Left lobe of liver (tissue), 2 donors: ENCODE results near the gene RTN4R. TPM values are rescaled to one million over a fixed set of nuclear protein-coding genes. Genes with fewer than 3 reads are reported as not detected.
"Not testable (repeated sequence)": the region's sequence is repeated elsewhere in the genome, so short reads cannot be mapped to it uniquely, and the experiment has no call there.

Source experiments
- ATAC-seq: fragments of 200-7000 bp; cut with Tn5 transposase; one replicate; pipeline ENCODE4 v1.9.1; 2020; ENCODE audit warnings: mild to moderate bottlenecking, moderate library complexity
- DNase-seq: peaks from one replicate; pipeline ENCODE4 v3.0.0-alpha.2; 2020; ENCODE audit warnings: low spot score
- total RNA-seq: library from RNA; stranded (reverse); gene quantifications from one replicate; pipeline ENCODE4 v1.2.1, GENCODE V29; 2021
- donor health status: DM: no; HTN: no; CAD: no; lungs with moderate emphysema.
- donor health status: DM: no; HTN: yes; CAD: no.

RTN4R gene
- total RNA-seq, 1 donor from 2014 or later = 10.9 TPM

GRCh38 chr22:20273758-20274181 is 5.7 kb upstream of the RTN4R start:
- no peak for DNase-seq
- ATAC-seq = no peak

- ATAC-seq (no peak), DNase-seq (no peak)
These were observed 4.6 kb upstream of the RTN4R start for GRCh38 chr22:20272700-20273099.

- no peak for ATAC-seq
- DNase-seq = no peak
These were observed 4.1 kb upstream of the RTN4R start for GRCh38 chr22:20272174-20272573.

GRCh38 chr22:20271114-20271994 is 3.2 kb upstream of the RTN4R start:
- ATAC-seq (no peak), DNase-seq (no peak)

- ATAC-seq = peak; percentile 69
- DNase-seq = not testable (repeated sequence)
These were observed 2.3 kb upstream of the RTN4R start for GRCh38 chr22:20270190-20271113.

GRCh38 chr22:20269673-20270072 is 1.6 kb upstream of the RTN4R start:
- DNase-seq, ATAC-seq: not testable (repeated sequence)

GRCh38 chr22:20269201-20269600 is 1.1 kb upstream of the RTN4R start:
- not testable (repeated sequence) for ATAC-seq, DNase-seq

GRCh38 chr22:20267441-20268278 is 458 bp downstream of the RTN4R start:
- ATAC-seq (peak; percentile 8), DNase-seq (no peak)

GRCh38 chr22:20266667-20267440 is 1.3 kb downstream of the RTN4R start:
- not testable (repeated sequence) for DNase-seq, ATAC-seq

GRCh38 chr22:20265772-20266666 is 2.1 kb downstream of the RTN4R start:
- not testable (repeated sequence) for ATAC-seq, DNase-seq

- peak; percentile 57 for ATAC-seq
- peak; percentile 71 for DNase-seq
These were observed 3.3 kb downstream of the RTN4R start for GRCh38 chr22:20264614-20265452.

GRCh38 chr22:20263404-20264281 is 4.5 kb downstream of the RTN4R start:
- ATAC-seq, DNase-seq: not testable (repeated sequence)

GRCh38 chr22:20262582-20263147 is 5.5 kb downstream of the RTN4R start:
- DNase-seq (no peak), ATAC-seq (no peak)

GRCh38 chr22:20261848-20262581 is 6.1 kb downstream of the RTN4R start:
- no peak for DNase-seq

GRCh38 chr22:20260071-20260765 is 7.9 kb downstream of the RTN4R start:
- no peak for ATAC-seq
- no peak for DNase-seq

More at GRCh38 chr22:20261848-20262581, 6.1 kb downstream of the RTN4R start:
- no peak for ATAC-seq
